GM10248 (cell line): ENCODE measurements around the gene VENTX.
"Not testable (repeated sequence)": the region's sequence is repeated elsewhere in the genome, so short reads cannot be mapped to it uniquely, and the experiment has no call there.

Source experiments
- CTCF ChIA-PET: fragments of 300-600 bp; sonication (Branson Sonifier 250); formaldehyde crosslinking; extraction: SDS; loops from one replicate; lab custom pipeline; 2021; ENCODE audit warnings: antibody characterized with exemption; lab: Yijun Ruan, JAX
- POLR2A ChIA-PET: fragments of 350-650 bp; sonication (Branson Sonifier 250); formaldehyde crosslinking; extraction: SDS; loops from one replicate; lab custom pipeline; 2020; ENCODE audit warnings: antibody characterized with exemption; lab: Yijun Ruan, JAX
- DNase-seq: peaks from one replicate; pipeline ENCODE4 v3.0.0; 2012; ENCODE audit errors: extremely low spot score
- TF ChIP-seq, protein P1 (sequence below): IDR thresholded peaks from 2 replicates; pipeline ENCODE4 v1.5.1; 2012; ENCODE audit warnings: mild to moderate bottlenecking, low read depth; ENCODE audit errors: extremely low read depth, missing control alignments, control extremely low read depth

The VENTX gene

DNA sequence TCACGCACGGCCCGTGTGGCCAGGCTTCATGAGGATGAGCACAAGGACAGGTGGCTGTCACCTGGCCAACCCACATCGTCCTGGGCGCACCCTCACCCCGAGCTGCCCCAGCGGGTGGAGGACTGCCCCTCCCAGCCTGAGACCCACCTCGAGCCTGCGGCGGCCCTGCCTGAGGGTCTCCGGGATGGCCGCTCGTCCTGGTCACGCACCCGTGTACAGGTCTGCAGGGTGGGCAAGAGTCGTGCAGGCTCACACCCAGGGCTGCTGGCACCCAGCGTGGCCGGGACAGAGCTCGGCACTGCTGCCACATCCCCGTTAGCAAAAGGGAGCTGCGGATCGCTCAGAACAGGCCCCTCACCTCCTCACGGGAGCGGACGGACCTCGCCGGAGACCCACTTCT, 22.1 kb upstream of the VENTX start:
- ChIA-PET POLR2A (no interaction called here), CTCF (interaction anchor here (1.0 kb wide), 1 partner anchor 10 kb away, joined by 3 read pairs; no protein-coding TSS in a partner anchor)
- TF ChIP-seq, protein P1, sequence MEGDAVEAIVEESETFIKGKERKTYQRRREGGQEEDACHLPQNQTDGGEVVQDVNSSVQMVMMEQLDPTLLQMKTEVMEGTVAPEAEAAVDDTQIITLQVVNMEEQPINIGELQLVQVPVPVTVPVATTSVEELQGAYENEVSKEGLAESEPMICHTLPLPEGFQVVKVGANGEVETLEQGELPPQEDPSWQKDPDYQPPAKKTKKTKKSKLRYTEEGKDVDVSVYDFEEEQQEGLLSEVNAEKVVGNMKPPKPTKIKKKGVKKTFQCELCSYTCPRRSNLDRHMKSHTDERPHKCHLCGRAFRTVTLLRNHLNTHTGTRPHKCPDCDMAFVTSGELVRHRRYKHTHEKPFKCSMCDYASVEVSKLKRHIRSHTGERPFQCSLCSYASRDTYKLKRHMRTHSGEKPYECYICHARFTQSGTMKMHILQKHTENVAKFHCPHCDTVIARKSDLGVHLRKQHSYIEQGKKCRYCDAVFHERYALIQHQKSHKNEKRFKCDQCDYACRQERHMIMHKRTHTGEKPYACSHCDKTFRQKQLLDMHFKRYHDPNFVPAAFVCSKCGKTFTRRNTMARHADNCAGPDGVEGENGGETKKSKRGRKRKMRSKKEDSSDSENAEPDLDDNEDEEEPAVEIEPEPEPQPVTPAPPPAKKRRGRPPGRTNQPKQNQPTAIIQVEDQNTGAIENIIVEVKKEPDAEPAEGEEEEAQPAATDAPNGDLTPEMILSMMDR = no peak
- no peak for DNase-seq

- POLR2A ChIA-PET = no interaction called here
Measured at GRCh38 chr10:133216776-133217175, 20.9 kb upstream of the VENTX start.

GRCh38 chr10:133217800-133218589, 19.7 kb upstream of the VENTX start:
- DNase-seq = no peak
- ChIA-PET POLR2A (no interaction called here), CTCF (no interaction called here)
- TF ChIP-seq, protein P1 = no peak

More at GRCh38 chr10:133216776-133217175, 20.9 kb upstream of the VENTX start:
- TF ChIP-seq, protein P1 = no peak
- no peak for DNase-seq
- CTCF ChIA-PET = no interaction called here

DNA sequence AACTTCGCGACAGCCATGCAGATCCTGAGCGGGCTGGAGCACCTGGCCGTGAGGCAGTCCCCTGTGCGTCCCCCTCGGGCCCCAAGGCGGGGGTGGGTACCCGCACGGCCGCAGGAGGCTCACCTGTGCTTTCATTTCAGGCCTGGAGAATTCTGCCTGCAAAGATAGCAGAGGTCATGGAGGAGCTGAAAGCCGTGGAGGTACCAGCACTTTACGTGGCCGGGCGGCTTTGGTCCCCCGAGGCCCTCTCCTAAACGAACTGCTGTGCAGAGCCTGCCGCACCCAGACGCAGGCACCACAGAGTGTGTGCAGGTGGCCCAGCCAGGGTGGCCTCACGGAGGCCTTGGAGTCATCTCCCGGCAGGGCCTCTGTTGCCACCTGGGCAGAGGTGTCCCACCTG, 18.8 kb upstream of the VENTX start:
- POLR2A ChIA-PET = no interaction called here
- DNase-seq = no peak
- CTCF ChIA-PET = no interaction called here
- TF ChIP-seq, protein P1 = no peak

DNA sequence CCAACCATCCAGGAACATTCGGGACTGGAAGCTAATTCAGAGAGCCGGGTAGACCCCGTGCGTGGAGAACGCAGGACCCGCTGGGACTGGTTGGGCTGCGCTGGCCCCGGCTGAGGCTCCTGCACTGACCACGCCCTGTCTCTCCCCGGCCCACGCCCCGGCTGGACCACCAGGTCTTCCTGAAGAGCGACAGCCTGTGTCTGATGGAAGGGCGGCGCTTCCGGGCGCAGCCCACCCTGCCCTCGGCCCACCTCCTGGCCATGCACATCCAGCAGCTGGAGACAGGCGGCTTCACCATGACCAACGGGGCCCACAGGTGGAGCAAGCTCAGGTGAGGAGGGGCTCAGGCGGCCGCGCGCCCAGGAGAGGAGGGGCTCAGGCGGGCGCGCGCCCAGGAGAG, 17.9 kb upstream of the VENTX start:
- ChIA-PET CTCF (no interaction called here), POLR2A (no interaction called here)
- no peak for DNase-seq
- TF ChIP-seq, protein P1 = no peak

DNA sequence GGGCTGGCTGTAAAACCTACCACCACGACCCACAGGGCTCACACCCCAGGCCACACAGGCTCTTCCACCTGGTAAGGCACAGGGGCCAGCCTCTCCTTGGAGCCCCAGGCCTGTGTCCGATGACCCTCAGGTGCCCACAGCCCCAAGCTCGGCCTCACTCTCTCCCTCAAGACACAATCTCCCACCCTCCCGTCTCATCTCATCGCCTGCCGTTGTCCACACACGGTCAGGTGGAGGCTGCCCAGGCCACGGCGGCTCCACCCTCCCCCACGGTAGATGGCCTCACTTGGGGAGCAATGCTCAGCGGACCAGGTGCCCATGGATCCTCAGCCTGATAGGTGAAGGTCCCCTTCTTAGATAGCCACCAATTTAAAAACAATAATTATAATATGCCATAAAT, 16.3 kb upstream of the VENTX start:
- POLR2A ChIA-PET = no interaction called here
- TF ChIP-seq, protein P1 = no peak
- DNase-seq = no peak
- CTCF ChIA-PET = no interaction called here

DNA sequence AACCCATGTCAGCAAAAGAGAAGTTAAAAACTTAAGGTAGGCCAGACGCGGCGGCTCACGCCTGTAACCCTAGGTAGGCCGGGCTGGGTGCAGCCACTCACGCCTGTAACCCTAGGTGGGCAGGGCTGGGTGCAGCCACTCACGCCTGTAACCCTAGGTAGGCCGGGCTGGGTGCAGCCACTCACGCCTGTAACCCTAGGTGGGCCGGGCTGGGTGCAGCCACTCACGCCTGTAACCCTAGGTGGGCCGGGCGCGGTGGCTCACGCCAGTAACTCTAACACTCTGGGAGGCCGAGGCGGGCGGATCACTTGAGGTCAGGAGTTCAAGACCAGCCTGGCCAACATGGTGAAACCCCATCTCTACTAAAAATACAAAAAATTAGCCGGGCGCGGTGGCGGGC, 15.9 kb upstream of the VENTX start:
- POLR2A ChIA-PET, CTCF ChIA-PET, DNase-seq: not testable (repeated sequence)
